Right atrium auricular region (tissue), 2 donors: Measurements from ENCODE around the gene WDR20. TPM values are rescaled to one million over a fixed set of nuclear protein-coding genes. Genes with fewer than 3 reads are reported as not detected.

Experiments used
- DNase-seq: peaks from one replicate; pipeline ENCODE4 v3.0.0-alpha.2; 2019; ENCODE audit warnings: low spot score
- H3K27ac ChIP-seq, 2 donors: fragments of 200-600 bp; sonication (generic); 1 replicate in 1 of 2; 2 replicates in 1 of 2; pipeline ENCODE4 v1.5.1; 2016 to 2019
- H3K27me3 ChIP-seq, 2 donors: fragments of 200-600 bp; sonication (generic); one replicate each; pipeline versions ENCODE4 v1.5.1 to v1.6.0; 2017 to 2019
- H3K36me3 ChIP-seq: fragments of 200-600 bp; sonication (generic); one replicate; pipeline ENCODE4 v1.5.1; 2016
- H3K4me1 ChIP-seq, 2 donors: fragments of 200-600 bp; sonication (generic); one replicate each; pipeline versions ENCODE4 v1.5.1 to v1.6.0; 2017 to 2019
- H3K4me3 ChIP-seq, 2 donors: fragments of 200-600 bp; sonication (generic); 1 replicate in 1 of 2; 2 replicates in 1 of 2; pipeline ENCODE4 v1.5.1; 2017 to 2019; ENCODE audit warnings: mild to moderate bottlenecking in 1 of 2, moderate library complexity in 1 of 2
- H3K9me3 ChIP-seq, 2 donors: fragments of 200-600 bp; sonication (generic); one replicate each; pipeline ENCODE4 v1.5.1; 2019
- CTCF ChIP-seq, 2 donors: fragments of 200-600 bp; sonication (generic); IDR thresholded peaks; one replicate each; pipeline ENCODE4 v1.5.1; 2019; ENCODE audit warnings: antibody characterized with exemption in 2 of 2
- total RNA-seq, 2 donors: library from RNA; depleted of rRNA; stranded (reverse); fragments of >200 nt; gene quantifications; one replicate each; pipeline ENCODE4 v1.1.0, GENCODE V29; 2016

WDR20 gene
- total RNA-seq, 2 donors from 2014 or later = 16.0 to 20.1 TPM

- Histone ChIP-seq H3K4me3 (no peak overlapping the region), H3K27me3 (no peaks in the 10 kb centered on the region), H3K4me1 (peaks cover 0 to 3% of the 10 kb centered on the region in 2 donors), H3K9me3 (no peaks in the 10 kb centered on the region), H3K36me3 (no peaks in the 10 kb centered on the region), H3K27ac (no peak overlapping the region)
- DNase-seq = no peak
- TF ChIP-seq CTCF (IDR thresholded peaks at IDR 0.05) = no peak
These were observed 109.3 kb downstream of the WDR20 start for GRCh38 chr14:102249041-102249440.

- no peaks in the 10 kb centered on the region for H3K36me3 ChIP-seq
- no peaks in the 10 kb centered on the region for H3K9me3 ChIP-seq
- H3K4me1 ChIP-seq = peaks cover 0 to 3% of the 10 kb centered on the region in 2 donors
- DNase-seq = no peak
- no peaks in the 10 kb centered on the region for H3K27me3 ChIP-seq
- no peak overlapping the region for H3K4me3 ChIP-seq
- no peak overlapping the region for H3K27ac ChIP-seq
- TF ChIP-seq CTCF (IDR thresholded peaks at IDR 0.05) = no peak
These were observed 110.3 kb downstream of the WDR20 start for GRCh38 chr14:102249981-102250380.

GRCh38 chr14:102250636-102251035 lies 110.9 kb downstream of the WDR20 start:
- Histone ChIP-seq H3K9me3 (no peaks in the 10 kb centered on the region), H3K27ac (no peak overlapping the region), H3K4me3 (no peak overlapping the region), H3K36me3 (no peaks in the 10 kb centered on the region), H3K4me1 (peaks cover 0 to 3% of the 10 kb centered on the region in 2 donors), H3K27me3 (no peaks in the 10 kb centered on the region)
- no peak for DNase-seq
- TF ChIP-seq CTCF (IDR thresholded peaks at IDR 0.05) = no peak

GRCh38 chr14:102251161-102251560 lies 111.5 kb downstream of the WDR20 start:
- no peaks in the 10 kb centered on the region for H3K27me3 ChIP-seq
- H3K36me3 ChIP-seq = no peaks in the 10 kb centered on the region
- no peak for DNase-seq
- no peaks in the 10 kb centered on the region for H3K9me3 ChIP-seq
- no peak overlapping the region for H3K4me3 ChIP-seq
- no peak overlapping the region for H3K27ac ChIP-seq
- no peak for TF ChIP-seq CTCF (IDR thresholded peaks at IDR 0.05)
- peaks cover 0 to 3% of the 10 kb centered on the region in 2 donors for H3K4me1 ChIP-seq

GRCh38 chr14:102252834-102253801 lies 113.4 kb downstream of the WDR20 start:
- H3K4me1 ChIP-seq = peaks cover 0 to 3% of the 10 kb centered on the region in 2 donors
- H3K27me3 ChIP-seq = no peaks in the 10 kb centered on the region
- DNase-seq = no peak
- no peaks in the 10 kb centered on the region for H3K9me3 ChIP-seq
- peak overlapping the region; percentile 51 to 57 for H3K27ac ChIP-seq
- no peak overlapping the region for H3K4me3 ChIP-seq
- no peak for TF ChIP-seq CTCF (IDR thresholded peaks at IDR 0.05)
- H3K36me3 ChIP-seq = no peaks in the 10 kb centered on the region
